Neural progenitor cell (in vitro differentiated cells): ENCODE data around the gene IGSF3.

Source experiments
- CTCF ChIP-seq: fragments of 200-600 bp; sonication (generic); IDR thresholded peaks from 2 replicates; pipeline ENCODE4 v1.5.1; 2017; ENCODE audit warnings: antibody characterized with exemption, mild to moderate bottlenecking
- EZH2phosphoT487 ChIP-seq: fragments of 200-600 bp; sonication (generic); IDR thresholded peaks from 2 replicates; pipeline ENCODE4 v1.6.1; 2017; ENCODE audit warnings: antibody characterized with exemption

GRCh38 chr1:116686175-116686574 is 18.6 kb upstream of the IGSF3 start:
- TF ChIP-seq EZH2phosphoT487: no peak
- no peak for TF ChIP-seq CTCF
